Loucy (cell line): ENCODE data around the gene RAB8A.

ENCODE experiments used
- H2AFZ ChIP-seq: fragments of 200-600 bp; sonication (generic); 2 replicates; pipeline ENCODE4 v1.6.0; 2016; ENCODE audit warnings: antibody characterized with exemption, mild to moderate bottlenecking, low read length, moderate library complexity
- H3F3A ChIP-seq: fragments of 200-600 bp; 2 replicates; pipeline ENCODE4 v1.6.0; 2016; ENCODE audit warnings: antibody characterized with exemption, low read depth, mild to moderate bottlenecking
- H3K27me3 ChIP-seq: fragments of 200-600 bp; sonication (generic); 2 replicates; pipeline ENCODE4 v1.6.1; 2014; ENCODE audit warnings: low read length, mild to moderate bottlenecking; ENCODE audit not compliant: insufficient read depth, poor library complexity, severe bottlenecking
- H3K36me3 ChIP-seq: fragments of 200-600 bp; sonication (generic); 2 replicates; pipeline ENCODE4 v1.6.1; 2016; ENCODE audit warnings: low read length; ENCODE audit not compliant: insufficient read depth
- H3K4me1 ChIP-seq: fragments of 200-600 bp; sonication (generic); 2 replicates; pipeline ENCODE4 v1.5.1; 2014; ENCODE audit warnings: low read length, mild to moderate bottlenecking; ENCODE audit not compliant: insufficient read depth, poor library complexity, severe bottlenecking
- H3K4me2 ChIP-seq: fragments of 200-600 bp; sonication (generic); 2 replicates; pipeline ENCODE4 v1.6.0; 2014; ENCODE audit warnings: antibody characterized with exemption, low read length, low read depth, mild to moderate bottlenecking; ENCODE audit not compliant: poor library complexity, severe bottlenecking
- H3K4me3 ChIP-seq: fragments of 200-600 bp; sonication (generic); 2 replicates; pipeline ENCODE4 v1.5.1; 2014; ENCODE audit warnings: low read length, mild to moderate bottlenecking, mixed read lengths; ENCODE audit not compliant: poor library complexity, severe bottlenecking
- H3K79me2 ChIP-seq: fragments of 200-600 bp; sonication (generic); 2 replicates; pipeline ENCODE4 v1.6.1; 2014; ENCODE audit warnings: low read length; ENCODE audit not compliant: insufficient read depth
- H3K9ac ChIP-seq: fragments of 200-600 bp; sonication (generic); 2 replicates; pipeline ENCODE4 v1.6.0; 2014; ENCODE audit warnings: mild to moderate bottlenecking, low read depth, low read length, moderate library complexity; ENCODE audit not compliant: poor library complexity, severe bottlenecking
- H3K9me2 ChIP-seq: fragments of 200-600 bp; sonication (generic); replicated peaks from 2 replicates; pipeline ENCODE4 v1.6.1; 2016; ENCODE audit warnings: low read depth, low read length, mixed read lengths
- H3K9me3 ChIP-seq: fragments of 200-600 bp; sonication (generic); 2 replicates; pipeline ENCODE4 v1.6.1; 2014; ENCODE audit warnings: mild to moderate bottlenecking, antibody characterized with exemption, low read length, low read depth; ENCODE audit not compliant: insufficient read depth
- H4K20me1 ChIP-seq: fragments of 200-600 bp; sonication (generic); 2 replicates; pipeline ENCODE4 v1.6.0; 2014; ENCODE audit warnings: antibody characterized with exemption, low read length, mild to moderate bottlenecking; ENCODE audit not compliant: insufficient read depth, poor library complexity, severe bottlenecking
- EZH2phosphoT487 ChIP-seq: fragments of 200-600 bp; IDR thresholded peaks from 2 replicates; pipeline ENCODE4 v1.6.1; 2018; ENCODE audit warnings: antibody characterized with exemption, mild to moderate bottlenecking, moderate library complexity, borderline replicate concordance
- TF ChIP-seq, protein P1 (sequence below): fragments of 200-600 bp; sonication (generic); conservative IDR thresholded peaks from 2 replicates; pipeline ENCODE4 v1.5.1; 2014; ENCODE audit warnings: mild to moderate bottlenecking, antibody characterized with exemption, low read length

The RAB8A gene

DNA sequence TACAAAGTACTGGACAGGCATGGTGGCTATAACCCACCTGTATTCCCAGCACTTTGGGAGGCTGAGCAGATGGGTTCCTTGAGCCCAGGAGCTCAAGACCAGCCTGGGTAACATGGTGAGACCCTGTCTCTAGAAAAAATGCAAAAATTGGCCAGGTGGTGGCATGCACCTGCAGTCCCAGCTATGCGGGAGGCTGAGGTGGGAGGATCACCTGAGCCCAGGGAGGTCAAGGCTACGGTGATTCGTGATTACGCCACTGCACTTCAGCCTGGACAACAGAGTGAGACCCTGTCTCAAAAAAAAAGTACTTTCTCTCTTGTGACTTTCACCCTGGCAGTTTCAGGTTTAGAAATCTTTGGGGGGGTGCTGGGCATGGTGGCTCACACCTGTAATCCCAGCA lies 11.2 kb upstream of the RAB8A start:
- peaks cover 80% of the 10 kb centered on the region for H3K36me3 ChIP-seq
- H3K27me3 ChIP-seq, result no peaks in the 10 kb centered on the region
- no peak overlapping the region for H3K4me2 ChIP-seq
- H3K9me2 ChIP-seq, result no peaks in the 10 kb centered on the region
- no peak overlapping the region for H3K4me3 ChIP-seq
- peaks cover 10% of the 10 kb centered on the region; the same call in 1 of the 2 replicates for H3F3A ChIP-seq
- TF ChIP-seq EZH2phosphoT487, result no peak
- TF ChIP-seq, protein P1, sequence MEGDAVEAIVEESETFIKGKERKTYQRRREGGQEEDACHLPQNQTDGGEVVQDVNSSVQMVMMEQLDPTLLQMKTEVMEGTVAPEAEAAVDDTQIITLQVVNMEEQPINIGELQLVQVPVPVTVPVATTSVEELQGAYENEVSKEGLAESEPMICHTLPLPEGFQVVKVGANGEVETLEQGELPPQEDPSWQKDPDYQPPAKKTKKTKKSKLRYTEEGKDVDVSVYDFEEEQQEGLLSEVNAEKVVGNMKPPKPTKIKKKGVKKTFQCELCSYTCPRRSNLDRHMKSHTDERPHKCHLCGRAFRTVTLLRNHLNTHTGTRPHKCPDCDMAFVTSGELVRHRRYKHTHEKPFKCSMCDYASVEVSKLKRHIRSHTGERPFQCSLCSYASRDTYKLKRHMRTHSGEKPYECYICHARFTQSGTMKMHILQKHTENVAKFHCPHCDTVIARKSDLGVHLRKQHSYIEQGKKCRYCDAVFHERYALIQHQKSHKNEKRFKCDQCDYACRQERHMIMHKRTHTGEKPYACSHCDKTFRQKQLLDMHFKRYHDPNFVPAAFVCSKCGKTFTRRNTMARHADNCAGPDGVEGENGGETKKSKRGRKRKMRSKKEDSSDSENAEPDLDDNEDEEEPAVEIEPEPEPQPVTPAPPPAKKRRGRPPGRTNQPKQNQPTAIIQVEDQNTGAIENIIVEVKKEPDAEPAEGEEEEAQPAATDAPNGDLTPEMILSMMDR, result no peak
- no peak overlapping the region for H3K9ac ChIP-seq
- H4K20me1 ChIP-seq, result peaks cover 42% of the 10 kb centered on the region
- H3K79me2 ChIP-seq, result peaks cover 30% of the 10 kb centered on the region
- H2AFZ ChIP-seq, result no peak overlapping the region
- no peaks in the 10 kb centered on the region for H3K4me1 ChIP-seq
- H3K9me3 ChIP-seq, result no peaks in the 10 kb centered on the region

DNA sequence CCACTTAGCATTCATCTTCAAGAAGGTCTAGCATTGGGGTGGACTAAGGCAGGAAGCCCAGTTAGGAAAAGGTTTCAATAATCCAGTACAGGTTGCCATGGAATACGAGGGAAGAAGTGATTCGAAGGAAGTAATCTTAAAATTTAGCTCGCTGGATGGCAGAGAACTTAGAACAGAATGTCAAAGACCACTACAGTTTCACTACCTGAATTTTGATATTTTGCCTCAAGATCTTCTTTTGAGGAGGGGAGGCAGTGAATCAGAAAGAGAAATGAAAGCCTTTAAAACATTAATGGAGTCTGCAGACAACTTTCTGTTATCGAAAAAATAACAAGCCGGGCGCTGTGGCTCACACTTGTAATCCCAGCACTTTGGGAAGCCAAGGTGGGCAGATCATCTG lies 7.0 kb upstream of the RAB8A start:
- Histone ChIP-seq H3K79me2 (peaks cover 11% of the 10 kb centered on the region; the same call in 1 of the 2 replicates), H3K9me2 (no peaks in the 10 kb centered on the region), H3K9me3 (no peaks in the 10 kb centered on the region), H3K4me1 (no peaks in the 10 kb centered on the region), H3K4me3 (no peak overlapping the region), H3F3A (peaks cover 3% of the 10 kb centered on the region; the same call in 1 of the 2 replicates), H3K27me3 (no peaks in the 10 kb centered on the region), H3K36me3 (peaks cover 40% of the 10 kb centered on the region), H4K20me1 (peaks cover 17% of the 10 kb centered on the region), H3K4me2 (no peak overlapping the region), H2AFZ (no peak overlapping the region), H3K9ac (no peak overlapping the region)
- no peak for TF ChIP-seq EZH2phosphoT487
- TF ChIP-seq, protein P1, result no peak

- Histone ChIP-seq H3K9ac (no peak overlapping the region), H4K20me1 (peaks cover 7% of the 10 kb centered on the region), H3K9me3 (no peaks in the 10 kb centered on the region), H3K79me2 (peaks cover 7% of the 10 kb centered on the region), H3F3A (peaks cover 3% of the 10 kb centered on the region; the same call in 1 of the 2 replicates), H3K36me3 (peaks cover 27% of the 10 kb centered on the region), H2AFZ (no peak overlapping the region), H3K4me2 (no peak overlapping the region), H3K4me1 (peaks cover 5% of the 10 kb centered on the region), H3K4me3 (no peak overlapping the region), H3K9me2 (no peaks in the 10 kb centered on the region), H3K27me3 (no peaks in the 10 kb centered on the region)
- TF ChIP-seq, protein P1, result no peak
- no peak for TF ChIP-seq EZH2phosphoT487
Measured at GRCh38 chr19:16106121-16106520, 5.6 kb upstream of the RAB8A start.
